DMS79 (cell line): ENCODE results near the gene FPR3.
"Not testable (repeated sequence)": the region's sequence is repeated elsewhere in the genome, so short reads cannot be mapped to it uniquely, and the experiment has no call there.

Source experiments
- DNase-seq: peaks from one replicate; lab custom pipeline; 2025; lab: John Stamatoyannopoulos, UW

FPR3 gene

DNA sequence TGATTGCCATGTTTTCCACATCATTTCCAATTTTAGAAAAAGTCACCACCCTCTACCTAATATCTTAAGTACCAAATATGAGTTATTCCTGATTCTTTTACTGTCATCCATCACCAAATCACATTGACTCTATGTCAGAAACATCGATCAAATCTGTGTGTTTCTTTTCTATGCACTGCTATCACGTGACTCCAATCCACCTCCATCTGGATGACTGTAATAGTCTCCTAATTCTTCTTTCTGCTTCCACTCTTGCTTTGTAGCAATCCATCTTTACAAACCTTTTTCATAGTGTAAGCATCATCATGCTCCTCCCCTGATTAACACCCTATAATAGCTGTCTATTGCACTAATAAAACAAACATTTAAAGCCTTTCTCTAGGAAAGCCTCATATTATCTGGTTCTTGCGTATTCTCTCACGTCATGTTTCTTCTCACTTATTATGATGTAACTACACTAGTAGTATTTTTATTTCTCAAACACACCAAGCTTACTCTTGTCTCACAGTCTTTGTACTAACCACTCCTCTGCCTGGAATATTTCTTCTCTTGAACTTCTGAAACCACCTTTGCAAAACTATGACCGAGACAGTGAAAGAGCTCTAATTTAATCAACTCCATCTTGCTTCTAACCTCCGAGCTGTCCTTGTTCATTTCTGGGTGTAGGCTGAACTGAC lies 10.7 kb upstream of the FPR3 start:
- no peak for DNase-seq

DNA sequence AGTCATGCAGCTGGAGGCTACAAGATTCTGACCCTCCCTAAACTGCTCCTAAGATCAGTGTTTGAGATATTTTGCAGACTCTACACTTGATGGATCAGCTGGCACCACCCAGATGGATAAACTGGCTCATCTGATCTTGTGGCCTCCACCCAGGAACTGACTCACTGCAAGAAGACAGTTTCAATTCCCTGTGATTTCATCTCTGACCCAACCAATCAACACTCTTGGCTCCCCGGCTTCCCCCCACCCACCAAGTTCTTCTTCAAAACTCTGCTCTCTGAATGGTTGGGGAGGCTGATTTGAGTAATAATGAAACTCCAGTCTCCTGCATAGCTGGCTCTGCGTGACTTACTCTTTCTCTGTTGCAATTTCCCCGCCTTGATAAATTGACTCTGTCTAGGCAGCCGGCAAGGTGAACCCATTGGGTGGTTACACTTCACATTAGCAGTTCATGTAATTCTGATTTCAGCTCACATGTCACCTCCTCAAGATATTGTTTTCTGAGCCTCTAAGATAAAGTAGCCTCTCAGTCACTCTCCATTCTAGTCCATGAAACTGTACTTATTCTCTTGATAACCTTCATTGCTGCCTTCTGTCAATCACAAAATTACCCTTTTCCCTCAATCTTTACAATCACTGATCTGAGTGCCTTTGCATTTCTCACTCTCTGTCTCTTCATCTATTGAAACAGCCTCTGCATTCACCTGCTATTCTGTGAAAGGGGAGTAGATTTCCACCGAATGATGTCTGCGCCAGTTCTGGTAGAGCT lies 9.9 kb upstream of the FPR3 start:
- DNase-seq = no peak

DNA sequence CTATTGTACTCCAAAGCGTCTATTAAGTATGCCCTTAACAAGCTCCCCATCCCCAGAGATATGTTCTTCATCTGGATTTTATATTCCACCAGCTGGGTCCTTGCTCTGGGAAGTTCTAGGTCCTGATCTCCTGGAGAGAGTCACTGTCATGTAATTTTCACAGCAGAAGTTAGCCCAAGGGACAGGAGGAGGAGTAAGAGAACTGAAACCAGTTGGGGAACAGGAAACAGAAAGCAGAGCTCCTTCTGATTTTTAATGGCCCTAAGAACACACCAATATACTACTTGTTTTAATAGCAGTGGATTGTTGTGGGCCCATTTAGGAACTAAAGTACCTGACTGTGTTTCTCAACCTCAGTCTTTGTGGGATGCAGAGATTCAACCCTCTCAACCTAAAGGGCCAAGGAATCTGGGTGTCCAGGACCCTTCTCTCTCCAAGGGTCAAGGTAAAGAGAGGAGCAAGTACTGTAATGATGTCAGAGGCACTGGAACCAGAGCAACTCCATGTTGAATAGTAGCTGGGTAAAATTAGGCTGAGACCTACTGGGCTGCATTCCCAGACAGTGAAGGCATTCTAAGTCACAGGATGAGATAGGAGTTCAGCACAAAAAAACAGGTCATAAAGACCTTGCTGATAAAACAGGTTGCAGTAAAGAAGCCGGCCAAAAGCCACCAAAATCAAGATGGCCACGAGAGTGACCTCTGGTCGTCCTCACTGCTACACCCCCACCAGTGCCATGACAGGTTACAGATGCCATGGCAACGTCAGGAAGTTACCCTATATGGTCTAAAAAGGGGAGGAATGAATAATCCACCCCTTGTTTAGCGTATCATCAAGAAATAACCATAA lies 8.1 kb upstream of the FPR3 start:
- no peak for DNase-seq

DNA sequence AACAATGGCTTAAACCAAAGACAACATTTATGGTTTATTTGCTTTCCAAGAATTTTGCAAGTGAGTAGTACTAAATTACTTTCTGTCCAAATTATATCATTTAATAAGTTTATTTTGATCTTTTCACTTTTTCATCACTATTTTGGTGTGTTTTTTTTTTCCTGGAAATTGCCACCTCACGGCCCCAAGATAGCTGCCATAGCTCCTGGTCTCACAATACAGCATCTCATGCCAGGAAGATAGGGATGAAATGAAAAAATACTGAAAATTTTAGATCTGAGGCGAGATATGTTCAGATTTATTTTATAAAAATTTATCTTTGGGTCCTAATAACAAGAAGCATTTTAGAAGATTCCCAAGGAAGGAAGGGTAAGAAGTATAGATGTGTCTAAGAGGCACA lies 6.9 kb upstream of the FPR3 start:
- no peak for DNase-seq

DNA sequence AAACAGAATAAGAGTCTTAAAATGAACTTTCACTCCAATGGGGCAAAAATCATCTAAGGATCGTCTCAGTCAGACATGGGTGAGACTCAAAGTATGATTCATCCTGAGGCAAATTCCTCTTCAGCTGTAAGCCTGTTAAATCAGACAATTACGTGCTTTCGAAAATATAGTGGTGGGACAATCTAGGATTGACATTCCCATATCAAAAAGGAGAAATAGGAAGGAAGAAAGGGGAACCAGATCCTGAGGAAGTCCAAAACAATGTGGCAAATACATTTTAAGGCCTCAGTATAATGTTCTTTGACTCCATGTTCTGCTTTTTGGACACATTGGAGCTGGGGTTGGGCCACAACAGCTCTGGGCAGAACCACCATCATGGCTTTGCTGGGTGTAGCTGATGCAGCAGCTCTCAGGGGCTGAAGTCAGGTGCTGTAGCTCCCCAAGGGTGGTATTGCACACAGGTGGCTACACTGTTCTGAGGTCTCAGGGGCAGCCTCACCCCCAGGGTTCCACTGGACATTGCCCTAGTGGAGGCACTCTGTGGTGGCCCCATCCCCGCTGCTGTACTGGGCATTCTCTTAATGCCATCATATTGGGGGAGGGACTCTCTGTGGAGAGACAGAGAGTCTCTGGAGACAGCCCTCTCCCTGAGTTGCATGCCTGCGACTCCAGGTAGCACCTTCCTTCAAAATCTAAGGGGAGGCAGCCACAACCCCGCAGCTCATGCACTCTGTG lies 5.7 kb upstream of the FPR3 start:
- no peak for DNase-seq

DNA sequence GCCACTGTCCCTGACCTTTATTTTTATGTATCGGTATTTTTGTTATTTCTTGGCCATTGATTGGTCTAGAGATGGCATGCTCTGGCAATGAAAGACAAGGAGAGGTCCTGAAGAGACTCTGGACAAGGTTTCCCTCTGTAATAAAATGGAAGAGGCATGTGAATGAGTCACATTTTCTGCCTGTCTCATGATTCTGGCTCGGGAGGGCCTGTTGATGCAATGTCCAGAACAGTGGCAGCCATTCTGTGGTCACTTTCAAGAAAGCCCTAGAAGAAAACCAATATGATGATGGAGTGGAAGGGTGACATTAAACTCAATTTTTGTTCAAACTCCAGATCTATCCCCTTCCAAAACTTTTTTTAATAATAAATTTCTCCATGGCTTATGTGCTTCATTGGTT lies 2.0 kb upstream of the FPR3 start:
- DNase-seq = no peak

DNA sequence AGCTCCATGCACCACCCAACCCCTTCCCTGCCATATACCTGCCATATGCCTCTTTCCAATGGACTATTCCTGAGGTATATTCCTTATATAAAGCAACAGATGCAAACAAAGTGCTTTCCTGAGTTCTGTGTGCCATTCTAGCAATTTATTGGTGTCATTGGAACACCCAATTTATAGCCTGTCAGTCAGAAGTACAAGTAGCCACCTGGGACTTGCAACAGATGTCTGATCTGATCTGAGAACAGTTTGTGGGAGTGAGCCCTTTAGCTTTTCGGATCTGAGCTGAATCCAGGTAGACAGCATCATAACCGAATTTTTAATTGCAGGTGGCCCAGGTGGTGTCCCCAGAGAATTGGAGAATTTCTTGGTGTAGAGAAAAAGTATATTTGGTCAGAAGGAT lies 963 bp upstream of the FPR3 start:
- DNase-seq = no peak

DNA sequence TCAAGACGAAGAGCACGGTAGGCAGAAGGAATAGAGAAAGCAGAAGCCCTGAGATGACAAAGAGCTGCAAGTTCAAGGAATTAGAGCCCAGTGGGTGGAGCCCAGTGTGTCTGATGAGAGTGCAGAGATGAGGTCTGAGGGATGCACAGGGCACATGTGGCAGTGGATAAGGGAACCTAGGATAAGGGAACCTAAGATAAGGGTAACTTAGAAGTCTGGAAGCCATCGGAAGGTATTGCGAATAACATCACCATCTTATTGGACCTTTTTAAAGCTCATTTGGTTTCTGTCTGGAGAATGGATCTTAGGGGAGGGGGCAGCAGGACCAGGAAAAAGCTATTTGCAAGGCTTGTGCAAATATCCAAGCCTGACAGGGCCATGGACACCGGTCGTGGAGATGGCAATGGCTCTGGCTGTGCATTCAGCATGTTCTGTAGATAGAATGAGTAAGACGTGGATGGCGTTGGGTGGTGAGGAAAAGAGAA lies 1.3 kb downstream of the FPR3 start:
- no peak for DNase-seq

DNA sequence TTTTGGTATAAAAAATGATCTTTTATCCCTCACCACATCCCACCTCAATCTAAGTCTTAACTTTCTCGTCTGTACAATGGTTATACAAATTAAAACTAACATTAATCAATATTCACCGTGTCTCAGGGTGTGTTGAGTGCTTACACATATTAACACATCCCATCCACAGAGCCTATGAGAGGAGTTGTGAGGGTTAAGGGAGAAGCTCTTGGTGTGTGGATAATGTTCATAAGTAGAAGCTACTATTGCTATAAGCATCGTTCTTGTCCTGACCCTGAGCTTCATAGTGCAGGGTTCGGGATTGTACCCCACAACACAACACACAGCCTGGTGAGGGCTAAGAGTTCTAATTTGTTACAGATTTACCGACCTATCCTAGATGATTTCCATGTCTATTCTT lies 2.5 kb downstream of the FPR3 start:
- no peak for DNase-seq

DNA sequence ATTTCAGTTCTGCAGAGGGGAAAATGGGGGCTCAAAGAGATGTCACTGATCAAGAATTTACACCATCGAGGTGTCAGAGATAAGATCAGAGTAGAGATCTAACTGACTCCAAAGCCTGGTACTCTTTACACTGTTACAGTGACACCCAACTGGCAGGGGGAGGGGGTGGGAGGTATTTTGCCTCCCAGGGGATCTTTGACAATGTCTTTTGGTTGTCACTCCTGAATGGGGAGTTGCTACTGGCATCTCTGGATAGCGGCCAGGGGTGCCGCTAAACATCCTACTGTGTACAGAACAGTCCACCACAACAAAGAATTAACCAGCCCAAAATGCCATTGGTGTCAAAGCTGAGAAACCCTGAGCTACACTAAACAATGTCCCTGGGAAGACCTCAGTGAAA lies 3.1 kb downstream of the FPR3 start:
- DNase-seq = no peak

DNA sequence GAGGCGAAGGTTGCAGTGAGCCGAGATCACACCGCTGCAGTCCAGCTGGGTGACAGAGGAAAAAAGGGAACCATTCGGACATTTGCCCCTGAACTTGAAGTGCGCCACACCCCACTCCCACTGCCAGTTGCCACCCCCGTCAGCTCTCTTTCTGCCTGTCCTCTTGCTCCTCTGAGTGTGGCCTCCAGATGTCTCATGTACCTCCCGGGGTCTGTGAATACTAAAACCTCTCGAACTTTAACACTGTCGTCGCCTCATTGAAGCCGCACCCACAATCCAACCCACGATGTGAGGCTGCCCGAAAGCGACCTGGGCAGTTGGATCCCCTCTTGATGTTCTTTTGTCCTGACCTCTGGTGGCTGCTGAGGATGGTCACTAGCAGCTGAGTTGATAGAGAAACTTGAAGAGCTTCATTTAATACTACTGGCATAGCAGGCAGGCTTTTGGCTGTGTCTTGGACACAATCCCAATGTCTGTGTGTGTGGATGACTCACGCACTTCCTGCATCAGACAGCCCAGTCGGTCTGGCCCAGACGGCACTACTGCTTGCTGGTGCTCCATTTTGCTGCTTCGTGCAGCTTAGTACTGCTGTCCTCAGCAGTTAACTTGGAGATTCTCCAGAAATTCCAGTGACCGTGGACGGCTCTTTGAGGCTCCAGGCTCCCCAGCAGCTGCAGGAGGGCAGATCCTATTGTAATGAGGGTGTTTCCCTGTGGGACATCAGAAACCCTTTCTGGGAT lies 4.2 kb downstream of the FPR3 start:
- DNase-seq = no peak

DNA sequence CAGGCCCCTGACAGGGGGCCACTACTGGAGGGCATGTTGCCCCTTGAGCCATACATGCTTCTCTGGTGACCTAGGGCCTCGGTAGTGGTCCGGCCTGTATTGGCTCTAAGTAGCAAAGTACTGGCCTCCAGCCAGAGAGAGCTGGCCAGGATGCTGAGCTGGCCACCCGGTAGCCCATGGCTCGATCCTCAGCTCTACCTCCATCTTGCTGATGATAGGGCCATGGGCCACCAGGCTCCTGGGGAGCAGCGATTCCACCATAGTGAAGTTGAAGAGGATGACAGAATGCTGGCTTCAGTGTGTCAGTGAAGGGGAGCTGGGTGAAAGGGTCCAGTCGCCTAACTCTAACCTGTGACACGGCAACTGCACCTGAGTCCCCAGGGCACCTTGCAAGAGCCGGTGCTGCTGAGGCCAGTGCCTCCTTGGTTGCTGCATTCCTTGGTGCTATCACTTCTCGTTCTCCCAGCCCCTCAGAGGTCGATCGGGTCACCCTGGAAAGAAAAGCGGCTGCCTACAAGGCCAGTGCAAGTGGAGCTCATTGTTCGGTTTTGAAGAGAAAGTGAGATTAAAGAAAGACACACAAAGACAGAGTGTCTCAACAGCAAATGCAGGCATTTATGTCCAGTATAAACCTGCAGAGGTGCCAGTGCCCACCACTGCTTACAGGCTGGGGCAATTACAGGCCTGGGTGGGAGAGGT lies 5.0 kb downstream of the FPR3 start:
- DNase-seq = no peak

DNA sequence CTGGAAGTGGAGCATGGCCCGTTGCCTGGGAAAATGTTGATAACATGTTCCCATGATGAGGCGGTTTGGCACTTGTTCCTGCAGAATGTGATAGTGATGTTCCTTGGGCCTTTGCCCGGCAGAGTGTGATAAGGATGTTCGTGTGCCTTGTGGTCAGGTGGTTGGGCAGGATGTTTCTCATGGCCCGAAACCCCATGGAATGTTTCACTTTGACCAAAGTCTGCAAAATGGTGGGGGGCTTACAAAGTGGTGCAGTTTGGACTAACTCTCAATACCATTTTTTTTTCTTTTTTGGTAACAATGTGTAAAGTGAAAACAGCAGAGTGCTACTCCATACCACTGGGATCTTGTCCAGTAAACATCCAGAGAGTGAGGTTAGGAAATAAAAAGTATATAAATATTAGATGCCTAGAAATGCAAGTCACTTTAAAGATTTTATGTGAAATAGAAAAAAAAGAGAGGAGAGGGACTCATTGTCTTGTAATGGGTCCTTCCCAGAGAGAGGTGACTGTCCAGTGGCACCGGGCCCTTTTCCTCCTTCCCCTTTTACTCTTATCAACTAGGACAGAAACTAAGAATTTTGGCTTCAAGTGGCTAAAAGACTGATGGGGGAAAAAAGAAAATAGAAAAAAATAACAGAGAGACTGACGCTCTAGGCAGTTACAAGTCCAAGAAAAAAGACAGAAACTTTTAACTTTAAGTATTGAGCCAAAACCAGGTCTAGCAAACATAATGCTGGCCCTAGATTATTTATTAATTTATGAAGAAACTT lies 5.7 kb downstream of the FPR3 start:
- DNase-seq = no peak

DNA sequence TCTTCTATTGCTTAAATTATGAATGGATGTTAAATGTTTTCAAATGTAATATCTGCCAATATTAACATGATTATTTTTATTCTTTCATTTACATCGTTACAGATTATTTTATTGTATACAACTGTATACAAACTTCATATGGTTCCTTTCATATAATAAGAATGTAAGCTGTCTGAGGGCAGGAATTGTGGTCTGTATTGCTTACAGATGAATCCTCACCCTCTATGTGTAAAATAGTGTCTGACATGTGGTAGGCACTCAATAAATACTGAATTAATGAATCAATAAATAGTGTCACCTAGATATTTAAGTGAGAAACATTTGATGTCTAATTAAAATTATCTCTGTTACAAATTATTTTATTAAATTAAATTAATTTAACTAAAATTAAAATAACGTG lies 7.8 kb downstream of the FPR3 start:
- DNase-seq = no peak

DNA sequence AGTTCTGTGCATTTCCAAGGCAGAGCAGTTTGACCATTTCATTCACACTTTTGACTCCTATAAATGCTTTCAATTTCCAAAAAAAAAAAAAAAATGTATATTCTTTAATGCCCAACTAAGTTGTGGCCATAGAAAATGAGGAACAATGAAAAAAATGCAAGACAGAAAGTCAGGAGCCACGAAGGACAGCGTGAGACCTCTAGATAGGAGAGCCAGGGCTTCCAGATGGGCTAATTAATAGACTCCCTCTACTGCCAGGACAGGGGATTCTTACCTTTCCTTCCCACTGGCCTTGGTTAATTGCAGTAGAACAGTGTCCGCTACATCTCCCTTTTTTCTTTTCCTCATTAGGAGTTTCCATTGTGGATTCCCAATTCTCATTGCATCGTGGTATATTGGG lies 8.6 kb downstream of the FPR3 start:
- DNase-seq = no peak

DNA sequence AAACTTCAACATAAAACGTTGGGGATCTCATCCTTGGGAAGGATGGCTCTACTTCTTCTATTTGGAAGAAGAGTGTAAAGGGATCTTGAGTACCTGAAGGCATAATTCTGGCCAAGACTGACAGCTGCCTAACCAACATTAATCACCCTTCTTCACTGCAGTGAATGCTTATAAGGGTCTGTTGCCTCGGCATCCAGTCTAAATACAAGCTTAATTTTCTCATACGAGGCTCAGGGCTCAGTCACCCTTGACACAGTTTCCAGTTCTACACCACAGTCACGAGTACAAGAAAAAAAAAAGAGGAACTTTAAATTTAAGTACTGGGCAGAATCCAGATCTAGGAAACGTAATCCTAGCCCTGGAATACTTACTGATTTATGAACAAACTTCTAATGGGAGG lies 9.0 kb downstream of the FPR3 start:
- DNase-seq = no peak

DNA sequence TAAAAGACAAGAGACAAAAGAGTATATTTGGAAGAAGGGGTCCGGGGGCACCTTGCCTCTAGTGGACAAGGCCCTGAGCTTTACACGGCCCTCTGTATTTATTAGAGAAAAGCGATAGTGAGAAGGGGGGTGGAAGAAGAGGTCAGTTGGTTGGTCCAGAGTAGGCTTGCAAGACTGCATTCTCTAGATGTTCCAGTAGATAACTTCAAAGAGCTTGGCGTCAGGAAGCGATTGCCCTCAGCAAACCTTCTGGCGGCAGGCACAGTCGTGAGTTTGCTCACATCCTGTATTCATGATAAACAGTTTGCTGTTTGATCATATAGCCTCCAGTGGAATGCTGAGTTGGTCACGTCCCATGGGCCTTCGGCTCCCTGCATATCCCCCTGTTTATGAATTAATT lies 9.8 kb downstream of the FPR3 start:
- not testable (repeated sequence) for DNase-seq

DNA sequence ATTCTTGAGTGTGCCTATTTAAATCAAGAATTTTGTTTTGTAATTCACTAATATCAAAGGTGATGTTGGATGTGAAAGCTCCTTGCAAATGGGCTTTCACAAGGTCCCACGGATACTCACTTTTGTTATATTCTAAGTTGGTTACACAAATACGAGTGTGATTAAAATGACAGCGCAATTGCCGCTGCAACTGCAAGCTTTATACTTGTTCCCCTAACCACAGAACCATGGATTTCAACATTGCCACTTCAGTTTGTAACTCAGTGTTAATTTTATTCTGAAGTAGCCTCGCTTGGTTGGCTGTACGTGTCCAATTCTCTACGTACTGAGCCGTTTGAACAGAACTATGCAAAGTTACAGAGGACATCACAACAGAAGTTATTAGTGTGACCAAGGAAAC lies 10.4 kb downstream of the FPR3 start:
- DNase-seq = not testable (repeated sequence)

DNA sequence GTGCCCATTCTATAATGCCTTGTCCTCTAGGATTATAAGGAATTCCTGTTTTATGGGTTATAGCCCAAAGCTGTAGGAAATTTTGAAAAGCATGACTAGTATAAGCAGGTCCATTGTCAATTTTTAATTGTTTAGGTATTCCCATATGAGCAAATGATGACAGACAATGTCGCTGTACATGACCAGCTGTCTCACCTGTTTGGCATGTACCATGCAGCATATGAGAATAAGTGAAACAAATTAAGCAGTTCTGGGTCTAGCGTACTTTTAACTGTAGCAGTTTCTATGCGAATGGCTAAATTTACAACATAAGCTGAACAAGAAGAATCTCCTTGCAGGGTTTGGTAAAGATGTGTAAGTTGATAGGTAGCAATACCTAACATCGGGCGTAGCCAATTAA lies 11.6 kb downstream of the FPR3 start:
- not testable (repeated sequence) for DNase-seq

DNA sequence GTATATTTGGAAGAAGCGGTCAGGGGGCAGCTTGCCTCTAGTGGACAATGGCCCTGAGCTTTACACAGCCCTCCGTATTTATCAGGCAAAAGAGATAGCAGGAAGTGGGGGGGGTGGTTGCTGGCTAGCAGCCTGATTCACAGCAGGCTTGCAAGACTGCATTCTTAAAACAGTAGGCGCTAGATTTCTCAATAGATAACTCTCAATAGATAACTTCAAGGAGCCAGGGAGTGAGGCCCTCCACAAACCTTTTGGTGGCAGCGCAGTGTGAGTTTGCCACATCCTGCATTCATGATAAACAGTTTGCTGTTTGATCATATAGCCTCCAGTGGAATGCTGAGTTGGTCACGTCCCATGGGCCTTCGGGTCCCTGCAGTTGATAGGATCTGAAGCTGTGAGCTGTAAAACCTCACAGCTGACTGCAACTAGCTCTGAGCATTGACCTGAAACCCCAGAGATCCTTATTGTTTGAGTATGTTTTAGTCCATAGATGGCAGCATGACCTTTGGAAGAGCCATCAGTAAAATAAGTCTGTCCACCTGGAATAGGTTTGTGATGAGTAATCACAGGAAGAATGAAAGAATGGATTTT lies 12.2 kb downstream of the FPR3 start:
- no peak for DNase-seq
